ENCODE measurements around the gene SRBD1.

Gene SRBD1

DNA sequence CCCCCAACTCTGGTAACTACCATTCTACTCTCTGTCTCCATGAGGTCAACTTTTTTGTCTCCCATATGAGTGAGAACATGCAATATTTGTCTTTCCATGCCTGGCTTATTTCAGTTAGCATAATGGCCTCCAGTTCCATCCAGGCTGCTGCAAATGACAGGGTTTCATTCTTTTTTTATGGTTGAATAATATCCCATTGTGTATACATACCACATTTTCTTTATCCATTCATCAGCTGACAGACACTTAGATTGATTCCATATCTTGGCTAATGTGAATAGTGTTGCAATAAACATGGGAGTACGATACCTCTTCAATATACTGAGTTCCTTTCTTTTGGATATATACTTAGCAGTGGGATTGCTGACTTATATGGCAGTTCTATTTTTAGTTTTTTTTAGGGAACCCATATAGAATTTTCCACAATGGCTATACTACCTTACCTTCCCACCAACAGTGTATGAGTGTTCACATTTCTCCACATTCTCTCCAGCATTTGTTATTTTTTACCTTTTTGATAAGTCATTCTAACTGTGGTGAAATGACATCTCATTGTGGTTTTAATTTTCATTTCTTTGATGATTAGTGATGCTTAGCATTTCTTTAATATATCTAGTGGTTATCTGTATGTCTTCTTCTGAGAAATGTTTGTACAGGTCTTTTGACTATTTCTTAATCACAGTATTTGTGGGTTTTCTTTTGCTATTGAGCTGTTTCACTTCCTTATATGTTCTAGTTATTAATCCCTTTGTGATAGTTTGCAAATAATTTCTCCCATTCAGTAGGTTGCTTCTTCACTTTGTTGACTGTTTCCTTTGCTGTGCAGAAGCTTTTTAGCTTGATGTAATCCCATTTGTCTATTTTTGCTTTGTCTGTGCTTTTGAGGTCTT, 112.2 kb downstream of the SRBD1 start:
- peaks cover 8% of the 10 kb centered on the region for H3K36me3 ChIP-seq (ENCODE audit: control insufficient read depth, insufficient read depth, low read length)
- peaks cover 14% of the 10 kb centered on the region for H3K9me3 ChIP-seq (ENCODE audit: control insufficient read depth, low read length)
- no peak overlapping the region for H3K4me3 ChIP-seq (ENCODE audit: extremely low read depth, insufficient read depth, low read length, poor library complexity, severe bottlenecking)
- no peak overlapping the region for H3K27ac ChIP-seq (ENCODE audit: low read depth, low read length, severe bottlenecking)
- H3K4me1 ChIP-seq (ENCODE audit: control insufficient read depth, insufficient read depth, low read length, poor library complexity, severe bottlenecking): peaks cover 3% of the 10 kb centered on the region
- WGBS, 2 experiments (ENCODE audit: insufficient coverage in 2 of 2): no CpG with 5 or more reads among the region's 1 CpG

DNA sequence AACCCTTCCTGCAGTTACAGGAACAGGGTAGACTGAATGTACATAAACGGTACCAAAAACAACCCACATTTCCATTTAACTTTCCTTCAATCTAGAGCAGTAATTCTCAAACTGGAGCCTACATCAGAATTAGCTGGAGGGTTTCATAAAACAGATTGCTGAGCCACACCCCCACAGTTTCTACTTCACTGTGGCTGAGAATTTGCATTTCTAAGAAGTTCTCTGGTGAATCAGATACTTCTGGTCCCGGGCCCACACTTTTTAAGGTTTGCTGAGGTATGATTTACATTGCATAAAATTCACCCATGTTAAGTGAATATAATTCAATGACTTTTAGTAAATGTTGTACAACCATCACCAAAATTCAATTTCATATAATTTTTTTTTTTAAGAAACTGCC, 113.7 kb downstream of the SRBD1 start:
- Histone ChIP-seq H3K36me3 (ENCODE audit: control insufficient read depth, insufficient read depth, low read length) (peaks cover 8% of the 10 kb centered on the region), H3K27ac (ENCODE audit: low read depth, low read length, severe bottlenecking) (no peak overlapping the region), H3K4me1 (ENCODE audit: control insufficient read depth, insufficient read depth, low read length, poor library complexity, severe bottlenecking) (peaks cover 3% of the 10 kb centered on the region), H3K9me3 (ENCODE audit: control insufficient read depth, low read length) (peaks cover 14% of the 10 kb centered on the region), H3K4me3 (ENCODE audit: extremely low read depth, insufficient read depth, low read length, poor library complexity, severe bottlenecking) (no peak overlapping the region)
- WGBS, 2 experiments (ENCODE audit: insufficient coverage in 2 of 2): 80 to 100% methylated on average over 1 of the region's 2 CpGs

DNA sequence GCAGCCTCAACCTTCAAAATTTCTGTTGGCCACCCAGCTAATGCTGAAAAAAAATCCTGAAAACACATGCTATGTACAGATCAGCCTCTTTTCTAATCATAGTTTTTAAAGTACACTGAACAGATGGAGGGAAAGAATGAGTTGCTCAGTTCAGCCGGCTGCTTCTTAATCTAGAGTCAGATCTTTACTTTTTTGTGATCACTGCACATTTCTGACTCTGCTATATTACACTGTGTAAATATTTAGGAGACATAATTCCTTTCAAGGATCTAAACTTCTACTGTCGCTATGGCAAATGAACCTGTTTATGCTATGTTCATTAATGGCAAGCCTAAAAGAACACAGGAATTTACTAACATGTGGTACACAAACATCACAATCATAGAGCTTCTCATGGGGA, 114.2 kb downstream of the SRBD1 start:
- Histone ChIP-seq H3K36me3 (ENCODE audit: control insufficient read depth, insufficient read depth, low read length) (peaks cover 8% of the 10 kb centered on the region), H3K4me3 (ENCODE audit: extremely low read depth, insufficient read depth, low read length, poor library complexity, severe bottlenecking) (no peak overlapping the region), H3K27ac (ENCODE audit: low read depth, low read length, severe bottlenecking) (no peak overlapping the region), H3K9me3 (ENCODE audit: control insufficient read depth, low read length) (peaks cover 14% of the 10 kb centered on the region), H3K4me1 (ENCODE audit: control insufficient read depth, insufficient read depth, low read length, poor library complexity, severe bottlenecking) (peaks cover 3% of the 10 kb centered on the region)
- WGBS, 2 experiments (ENCODE audit: insufficient coverage in 2 of 2): 100% methylated on average over 1 of the region's 2 CpGs; no CpG with 5 or more reads in 1 of the 2 experiments

- Histone ChIP-seq H3K4me1 (ENCODE audit: control insufficient read depth, insufficient read depth, low read length, poor library complexity, severe bottlenecking) (peaks cover 3% of the 10 kb centered on the region), H3K27ac (ENCODE audit: low read depth, low read length, severe bottlenecking) (no peak overlapping the region), H3K36me3 (ENCODE audit: control insufficient read depth, insufficient read depth, low read length) (no peaks in the 10 kb centered on the region), H3K9me3 (ENCODE audit: control insufficient read depth, low read length) (no peaks in the 10 kb centered on the region), H3K4me3 (ENCODE audit: extremely low read depth, insufficient read depth, low read length, poor library complexity, severe bottlenecking) (no peak overlapping the region)
- 22% methylated on average over 1 of the region's 1 CpG; no CpG with 5 or more reads in 1 of the 2 experiments for WGBS, 2 experiments (ENCODE audit: insufficient coverage in 2 of 2)
Observed at GRCh38 chr2:45494978-45495293, 116.1 kb downstream of the SRBD1 start.

DNA sequence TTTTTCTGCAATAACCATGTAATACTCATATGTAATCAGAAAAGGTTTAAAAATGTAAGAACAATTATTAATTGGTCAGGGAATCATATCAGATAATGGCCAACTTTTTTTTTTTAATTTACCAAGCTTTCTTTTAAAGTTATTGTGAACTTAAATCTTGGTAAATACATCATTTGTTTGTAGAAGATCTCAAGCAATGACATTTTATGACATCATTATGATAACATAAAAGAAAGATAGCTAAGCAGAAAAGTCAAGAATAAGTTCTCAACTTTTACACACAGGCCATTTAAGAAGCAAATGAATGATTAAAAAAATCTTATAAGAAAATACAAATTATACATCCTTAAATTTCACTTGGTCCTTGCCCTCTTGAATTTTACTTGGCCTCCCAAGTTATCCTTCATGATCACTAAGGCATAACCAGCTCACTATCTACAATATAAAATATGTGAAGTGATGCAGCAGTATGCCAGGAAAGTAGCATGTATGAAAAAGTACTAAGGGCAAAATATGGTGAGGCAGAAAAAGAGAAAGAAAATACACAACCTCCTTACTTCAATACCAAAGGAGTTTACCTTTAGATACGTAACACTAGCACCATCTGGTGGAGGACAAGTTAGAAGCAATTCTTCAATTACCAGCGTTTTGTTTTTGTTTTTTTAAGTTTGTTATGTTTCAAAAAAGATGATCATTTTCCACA, 116.6 kb downstream of the SRBD1 start:
- Histone ChIP-seq H3K27ac (ENCODE audit: low read depth, low read length, severe bottlenecking) (no peak overlapping the region), H3K36me3 (ENCODE audit: control insufficient read depth, insufficient read depth, low read length) (no peaks in the 10 kb centered on the region), H3K9me3 (ENCODE audit: control insufficient read depth, low read length) (no peaks in the 10 kb centered on the region), H3K4me1 (ENCODE audit: control insufficient read depth, insufficient read depth, low read length, poor library complexity, severe bottlenecking) (peaks cover 3% of the 10 kb centered on the region), H3K4me3 (ENCODE audit: extremely low read depth, insufficient read depth, low read length, poor library complexity, severe bottlenecking) (no peak overlapping the region)
- no CpG with 5 or more reads among the region's 2 CpGs for WGBS, 2 experiments (ENCODE audit: insufficient coverage in 2 of 2)

DNA sequence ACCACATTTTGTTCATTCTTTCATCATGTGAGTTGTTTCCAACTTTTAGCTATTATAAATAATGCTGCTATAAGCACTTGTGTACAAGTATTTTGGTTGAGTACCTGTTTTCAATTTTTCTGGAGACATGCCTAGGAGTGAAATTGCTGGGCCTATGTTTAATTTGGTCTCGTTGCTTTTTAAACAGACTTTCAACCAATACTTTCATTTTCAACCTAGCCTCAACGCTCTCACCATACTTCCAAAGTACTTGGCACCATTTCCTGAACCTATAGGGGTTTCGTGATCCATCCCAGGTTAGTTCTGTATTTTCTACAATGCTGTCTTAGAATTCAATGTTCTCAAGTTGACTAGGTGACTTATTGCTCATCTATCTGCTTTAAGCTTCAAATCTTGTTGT, 126.1 kb downstream of the SRBD1 start:
- H3K36me3 ChIP-seq (ENCODE audit: control insufficient read depth, insufficient read depth, low read length): no peaks in the 10 kb centered on the region
- H3K9me3 ChIP-seq (ENCODE audit: control insufficient read depth, low read length): no peaks in the 10 kb centered on the region
- no peak overlapping the region for H3K4me3 ChIP-seq (ENCODE audit: extremely low read depth, insufficient read depth, low read length, poor library complexity, severe bottlenecking)
- 95 to 100% methylated on average over 1 to 3 of the region's 3 CpGs for WGBS, 2 experiments (ENCODE audit: insufficient coverage in 2 of 2)
- no peaks in the 10 kb centered on the region for H3K4me1 ChIP-seq (ENCODE audit: control insufficient read depth, insufficient read depth, low read length, poor library complexity, severe bottlenecking)
- H3K27ac ChIP-seq (ENCODE audit: low read depth, low read length, severe bottlenecking): no peak overlapping the region

DNA sequence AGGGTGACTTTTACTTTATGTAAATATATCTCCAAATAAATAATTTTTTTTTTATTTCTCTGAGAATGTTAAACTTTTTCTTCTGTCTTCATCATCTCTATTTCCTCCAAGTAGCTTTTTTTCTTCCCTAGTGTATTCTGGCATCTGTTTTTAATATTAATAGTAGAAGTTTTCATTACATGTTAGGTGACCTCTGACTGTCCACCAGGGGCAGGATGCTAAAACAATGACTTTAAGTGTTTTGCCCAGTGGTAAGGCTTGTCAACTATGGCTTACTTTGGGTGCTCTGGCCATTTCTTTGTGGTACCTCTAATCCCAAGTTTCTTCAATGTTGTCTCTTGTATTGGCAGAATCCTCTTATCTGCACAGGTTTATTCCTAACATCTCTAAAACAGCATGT, 127.1 kb downstream of the SRBD1 start:
- no peak overlapping the region for H3K4me3 ChIP-seq (ENCODE audit: extremely low read depth, insufficient read depth, low read length, poor library complexity, severe bottlenecking)
- H3K36me3 ChIP-seq (ENCODE audit: control insufficient read depth, insufficient read depth, low read length): no peaks in the 10 kb centered on the region
- no peaks in the 10 kb centered on the region for H3K4me1 ChIP-seq (ENCODE audit: control insufficient read depth, insufficient read depth, low read length, poor library complexity, severe bottlenecking)
- H3K27ac ChIP-seq (ENCODE audit: low read depth, low read length, severe bottlenecking): no peak overlapping the region
- no peaks in the 10 kb centered on the region for H3K9me3 ChIP-seq (ENCODE audit: control insufficient read depth, low read length)

GRCh38 chr2:45477546-45477945, 133.5 kb downstream of the SRBD1 start:
- Histone ChIP-seq H3K36me3 (ENCODE audit: control insufficient read depth, insufficient read depth, low read length) (no peaks in the 10 kb centered on the region), H3K9me3 (ENCODE audit: control insufficient read depth, low read length) (no peaks in the 10 kb centered on the region), H3K4me3 (ENCODE audit: extremely low read depth, insufficient read depth, low read length, poor library complexity, severe bottlenecking) (no peak overlapping the region), H3K4me1 (ENCODE audit: control insufficient read depth, insufficient read depth, low read length, poor library complexity, severe bottlenecking) (no peaks in the 10 kb centered on the region), H3K27ac (ENCODE audit: low read depth, low read length, severe bottlenecking) (no peak overlapping the region)
- WGBS, 2 experiments (ENCODE audit: insufficient coverage in 2 of 2): 100% methylated on average over 1 of the region's 1 CpG; no CpG with 5 or more reads in 1 of the 2 experiments

- no peaks in the 10 kb centered on the region for H3K9me3 ChIP-seq (ENCODE audit: control insufficient read depth, low read length)
- no peak overlapping the region for H3K27ac ChIP-seq (ENCODE audit: low read depth, low read length, severe bottlenecking)
- H3K36me3 ChIP-seq (ENCODE audit: control insufficient read depth, insufficient read depth, low read length): no peaks in the 10 kb centered on the region
- H3K4me3 ChIP-seq (ENCODE audit: extremely low read depth, insufficient read depth, low read length, poor library complexity, severe bottlenecking): no peak overlapping the region
- no peaks in the 10 kb centered on the region for H3K4me1 ChIP-seq (ENCODE audit: control insufficient read depth, insufficient read depth, low read length, poor library complexity, severe bottlenecking)
- no CpG with 5 or more reads among the region's 3 CpGs for WGBS, 2 experiments (ENCODE audit: insufficient coverage in 2 of 2)
Observed at GRCh38 chr2:45470531-45470930, 140.5 kb downstream of the SRBD1 start.

- H3K4me3 ChIP-seq (ENCODE audit: extremely low read depth, insufficient read depth, low read length, poor library complexity, severe bottlenecking): no peak overlapping the region
- no peaks in the 10 kb centered on the region for H3K9me3 ChIP-seq (ENCODE audit: control insufficient read depth, low read length)
- H3K4me1 ChIP-seq (ENCODE audit: control insufficient read depth, insufficient read depth, low read length, poor library complexity, severe bottlenecking): no peaks in the 10 kb centered on the region
- WGBS, 2 experiments (ENCODE audit: insufficient coverage in 2 of 2): 100% methylated on average over 1 of the region's 2 CpGs; no CpG with 5 or more reads in 1 of the 2 experiments
- no peaks in the 10 kb centered on the region for H3K36me3 ChIP-seq (ENCODE audit: control insufficient read depth, insufficient read depth, low read length)
- H3K27ac ChIP-seq (ENCODE audit: low read depth, low read length, severe bottlenecking): no peak overlapping the region
Observed at GRCh38 chr2:45469314-45470099, 141.6 kb downstream of the SRBD1 start.
